Neural crest cell (in vitro differentiated cells): ENCODE results near the gene SPTB. TPM values are rescaled to one million over a fixed set of nuclear protein-coding genes. Genes with fewer than 3 reads are reported as not detected.
A peak's percentile ranks its signal among the peaks of the same experiment; 100 is the strongest.

Experiments
- DNase-seq: peaks from one replicate; pipeline ENCODE4 v3.0.0; 2021; ENCODE audit warnings: low read depth, mixed read lengths, low spot score
- H3K27ac Mint-ChIP-seq: one replicate; pipeline ENCODE4 v1.8.0; 2021; ENCODE audit warnings: mild to moderate bottlenecking, mixed read lengths; ENCODE audit not compliant: unreplicated experiment
- H3K27me3 Mint-ChIP-seq: 2 replicates; pipeline ENCODE4 v1.8.0; 2021; ENCODE audit warnings: low read depth, mild to moderate bottlenecking, mixed read lengths
- H3K36me3 Mint-ChIP-seq: 2 replicates; pipeline ENCODE4 v1.8.0; 2021; ENCODE audit warnings: low read depth, mild to moderate bottlenecking, mixed read lengths
- H3K4me1 Mint-ChIP-seq: 2 replicates; pipeline ENCODE4 v1.8.0; 2021; ENCODE audit warnings: mixed read lengths
- H3K4me3 Mint-ChIP-seq: one replicate; pipeline ENCODE4 v1.8.0; 2021; ENCODE audit warnings: mild to moderate bottlenecking, mixed read lengths
- H3K9me3 Mint-ChIP-seq: 2 replicates; pipeline ENCODE4 v1.8.0; 2021; ENCODE audit warnings: mixed read lengths
- CTCF ChIP-seq: fragments of 200-600 bp; sonication (generic); conservative IDR thresholded peaks from 2 replicates; pipeline ENCODE4 v1.5.0; 2021; ENCODE audit warnings: antibody characterized with exemption, mild to moderate bottlenecking
- total RNA-seq: library from RNA; stranded (reverse); gene quantifications from 2 replicates; pipeline ENCODE4 v1.2.1, GENCODE V29; 2021

The SPTB gene
- total RNA-seq, 1 donor from 2014 or later = 0.16 TPM

- Mint-ChIP-seq H3K4me3 (no peak overlapping the region), H3K9me3 (no peaks in the 10 kb centered on the region), H3K4me1 (peaks cover 5% of the 10 kb centered on the region), H3K27ac (peak overlapping the region; percentile 57), H3K36me3 (no peaks in the 10 kb centered on the region), H3K27me3 (no peaks in the 10 kb centered on the region)
- no peak for DNase-seq
- no peak for TF ChIP-seq CTCF
Measured at GRCh38 chr14:64795211-64795610, 84.5 kb downstream of the SPTB start.

GRCh38 chr14:64792871-64793560, 86.7 kb downstream of the SPTB start:
- no peak for TF ChIP-seq CTCF
- no peak for DNase-seq
- no peaks in the 10 kb centered on the region for H3K36me3 Mint-ChIP-seq
- H3K9me3 Mint-ChIP-seq = no peaks in the 10 kb centered on the region
- H3K27me3 Mint-ChIP-seq = no peaks in the 10 kb centered on the region
- peaks cover 15% of the 10 kb centered on the region for H3K4me1 Mint-ChIP-seq
- no peak overlapping the region for H3K4me3 Mint-ChIP-seq
- H3K27ac Mint-ChIP-seq = no peak overlapping the region

- no peak for DNase-seq
- no peak for TF ChIP-seq CTCF
- no peak overlapping the region for H3K27ac Mint-ChIP-seq
- no peaks in the 10 kb centered on the region for H3K9me3 Mint-ChIP-seq
- H3K27me3 Mint-ChIP-seq = no peaks in the 10 kb centered on the region
- H3K36me3 Mint-ChIP-seq = no peaks in the 10 kb centered on the region
- H3K4me1 Mint-ChIP-seq = peaks cover 18% of the 10 kb centered on the region
- no peak overlapping the region for H3K4me3 Mint-ChIP-seq
Measured at GRCh38 chr14:64792231-64792630, 87.5 kb downstream of the SPTB start.

GRCh38 chr14:64790478-64790877, 89.2 kb downstream of the SPTB start:
- DNase-seq = no peak
- Mint-ChIP-seq H3K36me3 (no peaks in the 10 kb centered on the region), H3K4me3 (no peak overlapping the region), H3K27me3 (no peaks in the 10 kb centered on the region), H3K9me3 (no peaks in the 10 kb centered on the region), H3K4me1 (peaks cover 18% of the 10 kb centered on the region), H3K27ac (no peak overlapping the region)
- no peak for TF ChIP-seq CTCF

- no peaks in the 10 kb centered on the region for H3K36me3 Mint-ChIP-seq
- no peak overlapping the region for H3K4me3 Mint-ChIP-seq
- H3K9me3 Mint-ChIP-seq = no peaks in the 10 kb centered on the region
- no peak overlapping the region for H3K27ac Mint-ChIP-seq
- peaks cover 18% of the 10 kb centered on the region for H3K4me1 Mint-ChIP-seq
- no peaks in the 10 kb centered on the region for H3K27me3 Mint-ChIP-seq
- no peak for DNase-seq
- no peak for TF ChIP-seq CTCF
Measured at GRCh38 chr14:64789696-64790095, 90.0 kb downstream of the SPTB start.
